ENCODE measurements around the gene SAMD1.

- TF ChIP-seq CTCF (optimal IDR thresholded peaks at IDR 0.05 in 1 of 3, IDR thresholded peaks at IDR 0.05 in 1 of 3, conservative IDR thresholded peaks at IDR 0.05 in 1 of 3; ENCODE audit: extremely low read depth in 1 of 3, insufficient read depth in 2 of 3, low read length in 3 of 3) = no peak
- no peak for TF ChIP-seq EZH2 (IDR thresholded peaks at IDR 0.05; ENCODE audit: low read length)
Observed at GRCh38 chr19:14135985-14136508, 45.5 kb upstream of the SAMD1 start.
